ENCODE measurements around the gene DDX46. TPM values are rescaled to one million over a fixed set of nuclear protein-coding genes. Genes with fewer than 3 reads are reported as not detected.
"Not testable (repeated sequence)": the region's sequence is repeated elsewhere in the genome, so short reads cannot be mapped to it uniquely, and the experiment has no call there.

The DDX46 gene
- total and polyA plus RNA-seq, 7 experiments from 2014 or later, result 18.0 to 72.5 (median 55.7) TPM

GRCh38 chr5:134851307-134851923 lies 92.8 kb downstream of the DDX46 start:
- peak; percentile 52 for ATAC-seq
- no peaks in the 10 kb centered on the region for H3K9me3 Mint-ChIP-seq
- no peaks in the 10 kb centered on the region for H3K27me3 ChIP-seq (ENCODE audit: control insufficient read depth in 2 of 2, insufficient read depth in 2 of 2, low read length in 2 of 2)
- peaks cover 11 to 14% of the 10 kb centered on the region in 2 donors for H3K4me1 ChIP-seq (ENCODE audit: control insufficient read depth in 2 of 2, insufficient read depth in 2 of 2, low read length in 2 of 2)
- H3K36me3 ChIP-seq (ENCODE audit: control insufficient read depth in 2 of 3, insufficient read depth in 3 of 3, low read length in 3 of 3), result peaks cover 5 to 19% (median 8%) of the 10 kb centered on the region in 3 experiments
- peaks cover 0 to 16% (median 6%) of the 10 kb centered on the region in 5 donors for H3K36me3 Mint-ChIP-seq
- intact Hi-C loops (cut with micrococcal nuclease), result loop anchor here in 1 of 2 donors (10.0 kb wide), 1 partner anchor 343 kb away; no protein-coding TSS in a partner anchor
- H3K4me3 Mint-ChIP-seq, result peak overlapping the region in 1 of 10 donors; percentile 39
- POLR2A ChIA-PET, result interaction anchor here (1.1 kb wide), 1 partner anchor 53 kb away, joined by 4 read pairs; the partner anchor contains the start of gene PCBD2
- H3K27me3 Mint-ChIP-seq, result no peaks in the 10 kb centered on the region
- no peak overlapping the region for H3K27ac ChIP-seq (ENCODE audit: low read depth, low read length)
- peaks cover 12 to 68% (median 51%) of the 10 kb centered on the region in 7 donors for H3K4me1 Mint-ChIP-seq
- no peak overlapping the region for H3K4me3 ChIP-seq (ENCODE audit: low read length)
- DNase-seq, result no peak
- peak overlapping the region in 4 of 9 donors; percentile 14 to 51 (median 32) for H3K27ac Mint-ChIP-seq
- no peaks in the 10 kb centered on the region for H3K9me3 ChIP-seq (ENCODE audit: control insufficient read depth in 2 of 3, low read length in 3 of 3)
- CTCF ChIA-PET, result no interaction called here

- peaks cover 14 to 28% (median 22%) of the 10 kb centered on the region in 3 experiments for H3K36me3 ChIP-seq (ENCODE audit: control insufficient read depth in 2 of 3, insufficient read depth in 3 of 3, low read length in 3 of 3)
- H3K4me1 Mint-ChIP-seq, result peaks cover 11 to 36% (median 32%) of the 10 kb centered on the region in 7 donors
- H3K4me1 ChIP-seq (ENCODE audit: control insufficient read depth in 2 of 2, insufficient read depth in 2 of 2, low read length in 2 of 2); H3K4me3 Mint-ChIP-seq; H3K27me3 ChIP-seq (ENCODE audit: control insufficient read depth in 2 of 2, insufficient read depth in 2 of 2, low read length in 2 of 2); H3K9me3 Mint-ChIP-seq; DNase-seq; H3K27ac ChIP-seq (ENCODE audit: low read depth, low read length); CTCF ChIA-PET; H3K9me3 ChIP-seq (ENCODE audit: control insufficient read depth in 2 of 3, low read length in 3 of 3); POLR2A ChIA-PET; ATAC-seq; H3K4me3 ChIP-seq (ENCODE audit: low read length); H3K27me3 Mint-ChIP-seq: not testable (repeated sequence)
- H3K36me3 Mint-ChIP-seq, result peaks cover 0 to 24% (median 11%) of the 10 kb centered on the region in 5 donors
- intact Hi-C loops (cut with micrococcal nuclease), result loop anchor here in 1 of 2 donors (10.0 kb wide), 1 partner anchor 338 kb away; no protein-coding TSS in a partner anchor
- peak overlapping the region in 1 of 9 donors; percentile 5 for H3K27ac Mint-ChIP-seq
Observed at GRCh38 chr5:134856465-134856864, 97.9 kb downstream of the DDX46 start.

- H3K4me3 Mint-ChIP-seq, result no peak overlapping the region
- Histone ChIP-seq H3K4me1 (ENCODE audit: control insufficient read depth in 2 of 2, insufficient read depth in 2 of 2, low read length in 2 of 2) (no peaks in the 10 kb centered on the region), H3K27me3 (ENCODE audit: control insufficient read depth in 2 of 2, insufficient read depth in 2 of 2, low read length in 2 of 2) (no peaks in the 10 kb centered on the region), H3K27ac (ENCODE audit: low read depth, low read length) (no peak overlapping the region), H3K9me3 (ENCODE audit: control insufficient read depth in 2 of 3, low read length in 3 of 3) (no peaks in the 10 kb centered on the region), H3K4me3 (ENCODE audit: low read length) (no peak overlapping the region), H3K36me3 (ENCODE audit: control insufficient read depth in 2 of 3, insufficient read depth in 3 of 3, low read length in 3 of 3) (peaks cover 14 to 27% (median 22%) of the 10 kb centered on the region in 3 experiments)
- DNase-seq, result no peak
- H3K36me3 Mint-ChIP-seq, result peaks cover 0 to 22% (median 11%) of the 10 kb centered on the region in 5 donors
- POLR2A ChIA-PET, result no interaction called here
- CTCF ChIA-PET, result interaction anchor here (0.6 kb wide), 1 partner anchor 8 kb away, joined by 4 read pairs; no protein-coding TSS in a partner anchor
- no peak for ATAC-seq
- intact Hi-C loops (cut with micrococcal nuclease), result loop anchor here in 1 of 2 donors (10.0 kb wide), 1 partner anchor 337 kb away; no protein-coding TSS in a partner anchor
- peaks cover 11 to 31% (median 26%) of the 10 kb centered on the region in 7 donors for H3K4me1 Mint-ChIP-seq
- no peaks in the 10 kb centered on the region for H3K9me3 Mint-ChIP-seq
- H3K27me3 Mint-ChIP-seq, result no peaks in the 10 kb centered on the region
- peak overlapping the region in 5 of 9 donors; percentile 5 to 88 (median 13) for H3K27ac Mint-ChIP-seq
Observed at GRCh38 chr5:134857401-134857800, 98.8 kb downstream of the DDX46 start.

- no peaks in the 10 kb centered on the region for H3K4me1 ChIP-seq (ENCODE audit: control insufficient read depth in 2 of 2, insufficient read depth in 2 of 2, low read length in 2 of 2)
- ChIA-PET POLR2A (interaction anchor here (0.6 to 1.2 kb wide), 3 partner anchors 10 to 223 kb away, joined by 3 to 4 read pairs (median 4); partner anchors contain the start of genes DDX46 and TXNDC15), CTCF (no interaction called here)
- Mint-ChIP-seq H3K27me3 (no peaks in the 10 kb centered on the region), H3K36me3 (peaks cover 0 to 6% (median 0%) of the 10 kb centered on the region in 5 donors), H3K27ac (no peak overlapping the region), H3K4me3 (no peak overlapping the region), H3K9me3 (no peaks in the 10 kb centered on the region), H3K4me1 (peaks cover 0 to 1% (median 0%) of the 10 kb centered on the region in 7 donors)
- DNase-seq, result no peak
- H3K9me3 ChIP-seq (ENCODE audit: control insufficient read depth in 2 of 3, low read length in 3 of 3), result no peaks in the 10 kb centered on the region
- no peak overlapping the region for H3K27ac ChIP-seq (ENCODE audit: low read depth, low read length)
- intact Hi-C loops (cut with micrococcal nuclease), result no loop called here
- ATAC-seq, result no peak
- H3K27me3 ChIP-seq (ENCODE audit: control insufficient read depth in 2 of 2, insufficient read depth in 2 of 2, low read length in 2 of 2), result no peaks in the 10 kb centered on the region
- H3K36me3 ChIP-seq (ENCODE audit: control insufficient read depth in 2 of 3, insufficient read depth in 3 of 3, low read length in 3 of 3), result no peaks in the 10 kb centered on the region
- H3K4me3 ChIP-seq (ENCODE audit: low read length), result no peak overlapping the region
Observed at GRCh38 chr5:134864707-134865106, 106.1 kb downstream of the DDX46 start.

- ChIA-PET CTCF (interaction anchor here (0.6 to 1.7 kb wide), 4 partner anchors 13 to 96 kb away, joined by 3 to 7 read pairs (median 3); partner anchors contain the start of genes C5orf24 and PCBD2), POLR2A (interaction anchor here (0.6 to 3.2 kb wide), 13 partner anchors 9 to 138 kb away, joined by 3 to 31 read pairs (median 4); partner anchors contain the start of genes C5orf24, CAMLG and PCBD2)
- Histone ChIP-seq H3K4me1 (ENCODE audit: control insufficient read depth in 2 of 2, insufficient read depth in 2 of 2, low read length in 2 of 2) (peaks cover 16 to 32% of the 10 kb centered on the region in 2 donors), H3K4me3 (ENCODE audit: low read length) (peak overlapping the region; percentile 95), H3K27ac (ENCODE audit: low read depth, low read length) (peak overlapping the region; percentile 88), H3K27me3 (ENCODE audit: control insufficient read depth in 2 of 2, insufficient read depth in 2 of 2, low read length in 2 of 2) (no peaks in the 10 kb centered on the region), H3K9me3 (ENCODE audit: control insufficient read depth in 2 of 3, low read length in 3 of 3) (no peaks in the 10 kb centered on the region), H3K36me3 (ENCODE audit: control insufficient read depth in 2 of 3, insufficient read depth in 3 of 3, low read length in 3 of 3) (peaks cover 0 to 9% (median 0%) of the 10 kb centered on the region in 3 experiments)
- H3K9me3 Mint-ChIP-seq, result no peaks in the 10 kb centered on the region
- H3K4me3 Mint-ChIP-seq, result peak overlapping the region; percentile 59 to 98 (median 94)
- peak overlapping the region; percentile 74 to 97 (median 95) for H3K27ac Mint-ChIP-seq
- no peak for ATAC-seq
- peaks cover 27 to 44% (median 38%) of the 10 kb centered on the region in 7 donors for H3K4me1 Mint-ChIP-seq
- H3K27me3 Mint-ChIP-seq, result no peaks in the 10 kb centered on the region
- H3K36me3 Mint-ChIP-seq, result peaks cover 0 to 19% (median 0%) of the 10 kb centered on the region in 5 donors
- peak in 5 of 9 donors; percentile 8 to 51 (median 19) for DNase-seq
- intact Hi-C loops (cut with micrococcal nuclease), result loop anchor here in 1 of 2 donors (10.0 kb wide), 1 partner anchor 499 kb away; the partner anchor contains the start of gene UBE2B
Observed at GRCh38 chr5:134873494-134873893, 114.9 kb downstream of the DDX46 start.

GRCh38 chr5:134873987-134874830 lies 115.6 kb downstream of the DDX46 start, which contains the start of gene TXNDC15:
Gene TXNDC15, plus strand, starts transcription at chr5:134874371. Its CDS starts 57 bp downstream, at chr5:134874428.
- ChIA-PET CTCF (interaction anchor here (0.7 to 1.7 kb wide), 3 partner anchors 12 to 30 kb away, joined by 3 to 7 read pairs (median 3); partner anchors contain the start of genes C5orf24 and PCBD2), POLR2A (interaction anchor here (0.5 to 3.2 kb wide), 11 partner anchors 9 to 240 kb away, joined by 3 to 31 read pairs (median 4); partner anchors contain the start of genes C5orf24, CAMLG and PCBD2)
- Histone ChIP-seq H3K27me3 (ENCODE audit: control insufficient read depth in 2 of 2, insufficient read depth in 2 of 2, low read length in 2 of 2) (no peaks in the 10 kb centered on the region), H3K4me3 (ENCODE audit: low read length) (peak within 1 kb of the TSS; percentile 95), H3K4me1 (ENCODE audit: control insufficient read depth in 2 of 2, insufficient read depth in 2 of 2, low read length in 2 of 2) (peaks cover 16 to 32% of the 10 kb centered on the region in 2 donors), H3K27ac (ENCODE audit: low read depth, low read length) (peak within 1 kb of the TSS; percentile 88), H3K36me3 (ENCODE audit: control insufficient read depth in 2 of 3, insufficient read depth in 3 of 3, low read length in 3 of 3) (peaks cover 0 to 9% (median 0%) of the 10 kb centered on the region in 3 experiments), H3K9me3 (ENCODE audit: control insufficient read depth in 2 of 3, low read length in 3 of 3) (no peaks in the 10 kb centered on the region)
- peak within 1 kb of the TSS; percentile 91 to 97 (median 95) for H3K27ac Mint-ChIP-seq
- intact Hi-C loops (cut with micrococcal nuclease), result loop anchor here (1.0 to 10.0 kb wide), 9 partner anchors 29 to 906 kb away; partner anchors contain the start of genes C5orf24 (in 2 of the 2), CAMLG (in 2 of the 2), C5orf15 (in 1 of the 2) and DDX46 (in 1 of the 2)
- H3K36me3 Mint-ChIP-seq, result peaks cover 0 to 19% (median 0%) of the 10 kb centered on the region in 5 donors
- peaks cover 31 to 51% (median 45%) of the 10 kb centered on the region in 7 donors for H3K4me1 Mint-ChIP-seq
- peak; percentile 69 to 86 (median 78) for DNase-seq
- H3K27me3 Mint-ChIP-seq, result no peaks in the 10 kb centered on the region
- peak; percentile 98 for ATAC-seq
- H3K9me3 Mint-ChIP-seq, result no peaks in the 10 kb centered on the region
- peak within 1 kb of the TSS; percentile 89 to 98 (median 94) for H3K4me3 Mint-ChIP-seq
